CMK (cell line): ENCODE data around the gene HSPH1.
"Not testable (repeated sequence)": the region's sequence is repeated elsewhere in the genome, so short reads cannot be mapped to it uniquely, and the experiment has no call there.

ENCODE experiments used
- DNase-seq: peaks from one replicate; pipeline ENCODE4 v3.0.0-alpha.2; 2010; ENCODE audit warnings: low read depth

HSPH1 gene

DNA sequence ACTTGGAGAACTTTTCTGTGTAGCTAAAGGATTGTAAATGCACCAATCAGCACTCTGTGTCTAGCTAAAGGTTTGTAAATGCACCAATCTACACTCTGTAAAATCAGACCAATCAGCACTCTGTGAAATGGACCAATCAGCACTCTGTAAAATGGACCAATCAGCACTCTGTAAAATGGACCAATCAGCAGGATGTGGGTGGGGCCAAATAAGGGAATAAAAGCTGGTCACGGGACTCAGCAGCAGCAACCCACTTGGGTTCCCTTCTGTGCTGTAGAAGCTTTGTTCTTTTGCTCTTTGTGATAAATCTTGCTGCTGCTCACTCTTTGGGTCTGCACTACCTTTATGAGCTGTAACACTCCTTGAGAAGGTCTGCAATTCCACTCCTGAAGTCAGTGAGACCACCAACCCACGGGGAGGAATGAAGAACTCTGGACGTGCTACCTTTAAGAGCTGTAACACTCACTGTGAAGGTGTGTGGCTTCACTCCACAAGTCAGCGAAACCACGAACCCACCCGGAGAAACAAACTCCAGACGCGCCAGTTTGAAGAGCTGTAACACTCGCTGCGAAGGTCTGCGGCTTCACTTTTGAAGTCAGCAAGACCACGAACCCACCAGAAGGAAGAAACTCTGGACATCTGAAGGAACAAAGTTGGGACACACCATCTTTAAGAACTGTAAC, 16.2 kb upstream of the HSPH1 start:
- DNase-seq, result not testable (repeated sequence)

DNA sequence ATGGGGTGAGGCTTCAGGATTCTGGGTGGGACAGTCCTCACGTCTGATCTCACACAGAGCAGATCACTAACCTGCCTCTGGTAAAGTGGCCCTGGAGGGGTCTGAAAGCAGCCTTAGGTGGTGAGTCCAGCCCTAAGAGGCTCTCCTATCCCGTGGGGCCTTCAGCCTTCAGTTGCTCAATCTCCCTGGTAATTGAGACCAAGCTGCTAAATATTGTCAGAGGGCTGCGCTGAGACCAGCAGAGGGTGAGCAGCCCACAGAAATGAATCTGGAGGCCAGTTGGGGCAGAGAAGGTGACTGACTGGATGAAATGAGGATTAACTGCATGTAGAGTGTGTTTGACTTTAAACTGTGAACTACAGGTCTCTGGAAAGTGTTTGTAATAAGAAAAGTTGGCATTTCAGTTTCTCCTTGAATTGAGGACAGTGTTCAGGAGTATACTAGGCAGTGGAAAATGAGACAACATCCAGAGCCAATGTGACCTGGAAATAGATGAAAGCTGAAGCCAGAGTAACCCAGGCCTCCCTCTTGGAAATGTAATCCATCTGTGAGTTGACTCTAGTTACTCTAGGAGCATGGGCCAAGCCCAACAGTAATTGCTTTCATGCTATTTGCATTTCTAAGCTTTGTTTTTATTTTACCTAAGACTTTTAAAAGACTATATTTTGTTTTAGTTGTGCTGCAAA, 14.3 kb upstream of the HSPH1 start:
- no peak for DNase-seq

DNA sequence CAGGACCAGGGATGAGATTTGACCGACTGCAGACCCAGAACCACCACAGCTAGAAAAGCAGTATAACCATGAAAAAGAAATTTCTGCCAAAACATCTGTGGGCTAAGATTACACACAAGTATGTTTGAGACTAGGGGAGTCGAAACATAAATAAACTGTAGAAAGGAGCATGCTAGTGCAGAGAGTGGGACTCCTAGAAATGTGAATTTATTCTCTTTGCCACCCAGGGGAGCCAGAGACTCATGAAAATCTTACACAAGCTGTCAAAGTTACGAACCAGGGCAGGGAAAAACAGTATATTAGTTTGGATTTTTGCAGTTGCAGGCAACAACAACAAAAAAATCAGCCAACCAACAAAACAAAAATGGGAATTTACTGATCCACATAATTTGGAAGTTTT, 12.3 kb upstream of the HSPH1 start:
- no peak for DNase-seq

DNA sequence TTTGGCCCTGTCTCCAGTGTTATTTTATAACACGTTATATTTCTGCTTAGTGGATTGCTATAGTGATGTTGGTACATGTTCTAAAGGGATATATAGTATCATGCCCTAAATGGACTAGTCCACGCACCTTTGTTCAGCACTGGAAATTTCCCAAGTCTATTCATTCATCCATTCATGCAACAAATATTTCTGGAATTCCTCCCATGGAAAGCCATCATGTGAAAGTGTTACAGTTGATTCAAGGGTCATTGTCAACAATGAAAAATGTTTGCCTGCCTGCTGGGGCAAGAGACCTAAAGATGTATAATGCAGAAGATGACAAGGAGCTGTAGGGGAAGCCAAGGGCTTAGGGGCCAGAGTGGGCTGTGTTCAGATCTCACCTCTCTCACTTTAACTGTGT, 10.8 kb upstream of the HSPH1 start:
- no peak for DNase-seq

DNA sequence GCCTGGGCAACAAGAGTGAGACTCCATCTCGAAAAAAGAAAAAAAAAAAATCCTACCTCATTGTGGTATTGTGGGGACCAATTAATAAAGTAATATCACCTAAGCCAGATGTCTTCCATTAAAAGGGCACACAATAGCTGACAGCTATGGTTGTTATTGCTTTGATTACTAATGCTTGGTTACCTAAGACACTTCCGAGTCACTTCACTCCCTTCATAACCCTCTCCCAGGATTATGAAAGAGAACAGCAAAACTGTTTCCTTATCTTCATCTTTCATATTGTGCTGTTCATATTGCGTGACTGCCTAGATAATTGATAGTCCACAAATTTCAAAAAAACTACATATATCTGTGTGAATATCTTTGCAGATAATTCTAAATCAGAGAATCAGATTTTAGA, 10.3 kb upstream of the HSPH1 start:
- no peak for DNase-seq

DNA sequence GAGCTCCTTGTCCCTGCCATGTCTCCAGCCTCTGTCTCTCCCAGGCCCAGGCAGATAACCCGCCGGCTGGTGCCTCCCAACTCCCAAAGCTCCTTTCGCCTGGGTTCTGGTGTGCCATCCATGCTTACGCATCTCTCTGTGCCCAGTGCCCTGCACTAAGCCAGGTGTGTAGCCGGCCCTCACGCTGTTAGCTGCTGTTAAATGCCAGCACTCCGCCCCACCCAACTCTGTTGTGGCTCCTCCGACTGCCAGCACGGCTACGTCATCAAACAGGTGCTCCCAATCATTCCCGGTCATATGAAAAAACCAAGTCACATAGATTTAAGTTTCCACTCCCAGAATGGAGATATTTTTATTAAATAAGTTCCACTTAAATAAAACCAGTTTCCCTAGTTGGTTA, 7.0 kb upstream of the HSPH1 start:
- DNase-seq, result no peak

DNA sequence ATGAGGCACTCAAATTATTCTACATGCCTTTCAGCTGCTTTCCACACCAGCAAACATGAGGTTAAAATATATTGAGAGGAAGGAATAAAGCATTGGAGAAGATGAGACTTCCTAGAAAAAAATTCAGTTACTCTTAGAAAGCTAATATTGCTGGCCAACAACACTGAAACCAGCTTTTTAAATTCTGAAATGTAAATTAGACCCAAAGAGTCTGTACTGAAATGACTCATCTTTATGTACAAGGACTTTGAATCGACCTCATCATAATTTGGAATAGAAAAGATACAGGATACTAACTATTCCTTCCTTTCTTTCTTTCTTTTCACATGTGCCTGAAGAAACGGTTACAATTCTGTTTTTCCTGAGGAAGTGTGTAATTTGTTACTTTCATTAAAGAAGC, 6.5 kb upstream of the HSPH1 start:
- DNase-seq, result no peak

DNA sequence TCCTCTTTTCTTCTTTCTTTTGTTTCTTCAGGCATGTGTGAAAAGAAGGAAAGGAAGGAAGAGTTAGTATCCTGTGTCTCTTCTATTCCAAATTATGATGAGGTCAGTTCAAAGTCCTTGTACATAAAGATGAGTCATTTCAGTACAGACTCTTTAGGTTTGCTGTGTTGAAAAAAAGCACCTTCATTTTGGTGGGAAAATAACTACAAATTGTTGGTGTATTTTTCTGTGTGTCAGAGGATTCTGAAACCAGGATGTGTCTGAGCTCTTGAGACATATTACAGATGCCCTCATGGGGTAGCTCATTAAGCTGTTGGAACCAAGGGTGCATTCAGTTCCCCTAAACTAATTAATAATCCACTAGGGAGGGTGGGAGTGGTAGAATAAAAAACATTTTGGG, 5.8 kb upstream of the HSPH1 start:
- no peak for DNase-seq

DNA sequence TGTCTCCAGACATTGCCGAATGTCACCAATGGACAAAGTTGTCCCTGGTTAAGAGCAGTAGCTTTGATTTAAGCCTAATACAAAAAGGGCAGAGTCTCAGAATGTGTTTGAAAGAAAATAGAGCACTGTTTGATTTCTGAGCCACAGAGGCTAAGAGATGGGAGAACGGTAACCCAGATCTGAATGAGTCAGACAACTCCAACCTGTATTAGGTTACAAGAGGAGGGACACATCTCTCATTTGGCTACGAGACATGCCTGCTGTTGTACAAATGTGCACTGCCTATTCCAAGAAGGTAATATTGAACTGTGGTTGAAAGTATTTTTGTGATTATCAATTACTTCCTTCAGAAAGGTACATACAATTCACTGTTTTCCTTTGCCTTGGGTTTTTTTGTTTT, 4.9 kb upstream of the HSPH1 start:
- no peak for DNase-seq

DNA sequence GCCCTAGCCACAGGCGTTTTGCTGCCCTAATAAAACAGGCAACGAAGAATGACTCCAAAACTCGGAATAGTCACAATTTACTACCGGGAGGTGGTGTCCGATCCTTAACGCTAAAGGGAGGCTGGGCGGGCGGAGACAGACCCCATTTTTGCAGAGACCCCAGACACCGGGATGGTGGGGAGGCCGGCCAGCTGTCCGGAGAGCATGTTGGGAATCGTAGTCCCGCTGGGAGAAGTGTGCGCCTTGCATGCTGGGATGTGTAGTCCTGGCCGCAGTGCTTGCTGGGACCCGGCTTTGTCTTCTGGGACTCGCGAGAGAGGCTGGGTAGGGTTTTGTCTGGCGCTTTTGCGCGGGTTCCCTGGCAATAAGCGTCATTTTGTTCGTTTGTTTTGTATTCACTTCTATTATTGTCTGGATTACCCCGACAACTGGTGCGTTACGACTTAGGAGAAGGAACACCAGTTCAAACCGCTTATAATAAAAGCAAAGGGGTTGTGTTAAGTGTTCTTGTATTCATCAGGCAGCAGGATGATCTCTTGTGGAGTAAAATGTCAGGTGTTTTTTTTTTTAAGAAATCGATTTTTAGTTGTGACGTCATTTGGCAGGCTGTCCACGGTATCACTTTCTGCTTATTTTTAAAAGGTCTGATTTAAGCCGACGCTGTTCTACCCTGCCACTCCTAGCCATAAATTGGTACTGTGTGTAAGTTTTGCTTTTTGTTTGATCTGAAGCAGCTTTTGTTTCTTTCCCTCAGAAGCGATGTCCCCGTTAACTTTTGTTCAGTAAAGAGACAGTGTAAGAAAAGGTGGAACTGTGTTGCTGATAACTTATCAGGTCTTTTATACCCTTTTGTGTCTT, 676 bp upstream of the HSPH1 start:
- peak; percentile 77 for DNase-seq

DNA sequence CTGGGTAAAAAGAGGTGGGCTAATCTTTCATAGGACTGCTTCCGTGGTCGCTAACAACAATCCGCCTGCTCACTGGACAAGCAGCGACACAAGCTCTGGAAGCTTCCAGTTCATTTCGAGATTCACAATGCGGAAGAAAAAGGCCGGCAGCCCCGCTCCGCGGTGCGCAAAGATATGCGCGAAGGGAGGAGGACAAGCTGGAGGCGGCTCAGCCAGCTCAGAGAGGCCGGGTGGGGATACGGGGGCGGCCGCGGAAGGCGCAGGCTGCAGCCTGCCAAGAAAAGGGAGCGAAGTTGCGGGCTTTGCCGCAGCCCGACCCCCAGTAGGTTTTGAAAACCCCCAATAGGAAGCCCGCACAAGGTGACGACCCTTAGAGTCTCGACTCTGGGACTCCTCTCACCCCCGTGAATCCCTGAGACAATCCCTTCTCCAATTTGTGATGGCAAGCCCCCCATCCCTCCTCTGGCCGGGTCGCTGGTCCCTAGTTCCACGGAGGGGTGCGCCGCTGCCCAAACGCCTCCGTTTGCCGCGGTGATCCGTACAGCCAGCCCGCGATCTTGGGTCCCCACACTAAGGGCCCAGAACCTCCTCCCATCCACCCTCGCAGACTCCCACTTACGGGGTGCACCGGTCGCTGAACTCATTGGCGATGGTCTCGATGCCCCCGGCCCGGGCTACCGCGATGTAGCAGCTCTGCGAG, 697 bp downstream of the HSPH1 start:
- DNase-seq, result no peak

DNA sequence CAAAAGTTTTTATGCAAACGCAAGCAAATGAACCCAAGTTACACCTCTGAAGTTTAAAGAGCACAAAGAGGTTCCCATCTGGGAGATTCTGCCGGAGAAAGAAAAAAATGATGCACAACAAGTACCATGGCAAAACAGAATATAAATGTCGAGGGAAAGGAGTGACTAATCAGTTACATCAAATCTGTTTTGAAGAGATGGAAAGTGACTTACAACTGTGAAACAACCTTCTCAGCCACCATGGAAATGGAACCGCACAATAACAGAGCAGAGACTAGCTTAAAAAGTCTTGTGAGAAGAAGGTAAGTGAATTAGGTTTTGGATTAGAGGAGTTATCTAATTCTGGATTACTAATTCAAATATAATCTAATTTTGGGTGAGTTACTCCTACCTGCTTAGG, 2.4 kb downstream of the HSPH1 start:
- DNase-seq, result no peak

DNA sequence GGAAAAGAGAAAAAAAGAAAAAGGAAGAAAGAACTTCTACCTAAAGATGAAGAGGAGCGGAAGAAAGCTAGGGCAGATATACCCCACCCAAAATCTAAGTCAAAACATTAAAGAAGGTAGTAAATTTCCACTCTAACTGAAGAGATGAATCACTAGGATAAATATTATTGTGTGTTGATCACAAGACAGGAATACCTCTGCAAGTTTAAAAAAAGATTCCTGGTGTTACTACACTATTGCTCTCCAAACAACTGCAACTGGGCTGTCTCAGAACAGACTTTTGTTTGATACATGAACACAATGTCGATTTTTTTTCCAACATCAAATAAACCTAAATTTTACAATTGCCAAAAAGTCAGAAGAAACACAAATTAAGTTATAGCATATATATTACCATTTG, 6.8 kb downstream of the HSPH1 start:
- DNase-seq, result no peak

DNA sequence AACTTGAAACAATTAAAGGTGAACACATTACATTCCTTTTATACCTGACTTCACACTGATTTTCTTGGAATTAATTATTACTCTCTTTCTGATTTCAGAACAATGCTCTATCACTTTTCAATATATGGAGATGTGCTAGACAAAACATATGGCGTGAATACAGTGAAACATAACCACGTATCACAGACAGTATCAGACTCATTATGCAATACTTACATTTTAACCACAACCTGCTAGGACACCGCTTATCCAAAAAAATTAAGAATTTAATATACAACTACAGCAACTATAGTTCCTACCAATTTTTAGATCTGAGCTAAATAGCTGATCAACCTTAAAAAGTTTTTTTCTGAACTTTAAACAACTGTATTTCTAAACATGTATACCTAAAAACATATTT, 9.9 kb downstream of the HSPH1 start:
- DNase-seq, result no peak

DNA sequence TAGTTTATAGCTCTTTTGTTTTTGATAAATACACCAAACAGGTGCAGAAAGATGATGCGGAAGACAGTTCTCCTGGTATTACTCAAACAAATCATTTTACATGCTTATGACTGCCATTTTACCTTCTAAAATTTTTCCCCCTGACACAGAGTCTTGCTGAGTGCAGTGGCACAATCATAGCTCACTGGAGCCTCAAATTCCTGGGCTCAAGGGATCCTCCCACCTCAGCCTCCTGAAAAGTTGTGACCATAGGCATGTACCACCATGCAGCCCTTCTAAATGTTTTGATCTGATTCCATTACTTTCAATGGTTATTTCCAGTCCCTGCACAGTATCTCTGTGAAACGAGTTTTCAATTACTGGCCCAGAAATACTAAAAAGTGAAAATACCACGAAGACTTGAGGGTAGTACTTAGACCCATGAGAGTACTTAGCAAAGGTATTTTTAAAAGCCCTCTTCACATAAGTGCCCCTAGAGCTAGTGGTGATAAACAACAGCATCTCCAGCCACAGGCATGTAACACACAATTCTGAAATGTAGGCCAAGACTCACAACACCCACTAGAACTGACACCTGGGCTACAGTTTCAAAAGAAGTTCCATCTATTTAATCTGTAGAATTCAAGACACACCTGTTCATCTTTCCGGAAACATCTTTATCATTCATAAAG, 11.3 kb downstream of the HSPH1 start:
- DNase-seq, result no peak

DNA sequence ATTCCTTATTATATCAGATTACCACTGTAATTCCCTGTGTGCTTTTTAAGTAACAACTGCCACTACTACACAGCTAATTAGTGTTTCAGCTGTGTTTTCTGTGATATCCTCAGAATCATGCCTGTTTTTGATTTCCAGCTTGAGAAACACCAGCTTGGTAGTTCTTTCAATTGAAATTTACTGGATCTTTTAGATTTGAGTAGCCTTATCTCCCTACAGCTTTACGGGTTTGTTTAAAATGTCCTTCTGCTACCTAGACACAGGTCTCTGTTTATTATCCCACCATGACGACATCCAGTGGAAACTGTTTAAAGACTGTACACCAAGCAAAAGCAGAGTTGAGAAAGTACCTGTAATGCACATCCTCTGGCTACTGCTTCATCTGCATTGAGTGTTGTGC, 12.1 kb downstream of the HSPH1 start:
- DNase-seq, result no peak

DNA sequence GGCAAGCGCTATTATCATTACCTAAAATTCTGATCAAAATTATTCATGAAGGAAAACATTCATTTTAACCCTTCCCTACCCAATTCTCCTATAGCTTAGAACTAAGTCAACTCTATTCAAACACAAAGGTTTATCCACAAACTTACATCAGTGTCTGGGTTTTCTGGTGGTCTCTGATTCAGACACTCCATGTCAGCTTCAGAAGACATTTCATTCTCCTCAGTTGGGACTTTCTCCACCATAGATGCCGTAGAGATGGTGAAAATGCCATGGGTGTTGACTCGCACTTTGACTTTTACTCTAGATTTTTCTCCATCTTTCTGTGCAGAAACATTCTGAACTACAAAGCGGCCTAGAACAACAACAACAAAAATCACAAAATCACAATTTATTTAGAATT, 16.3 kb downstream of the HSPH1 start:
- no peak for DNase-seq

DNA sequence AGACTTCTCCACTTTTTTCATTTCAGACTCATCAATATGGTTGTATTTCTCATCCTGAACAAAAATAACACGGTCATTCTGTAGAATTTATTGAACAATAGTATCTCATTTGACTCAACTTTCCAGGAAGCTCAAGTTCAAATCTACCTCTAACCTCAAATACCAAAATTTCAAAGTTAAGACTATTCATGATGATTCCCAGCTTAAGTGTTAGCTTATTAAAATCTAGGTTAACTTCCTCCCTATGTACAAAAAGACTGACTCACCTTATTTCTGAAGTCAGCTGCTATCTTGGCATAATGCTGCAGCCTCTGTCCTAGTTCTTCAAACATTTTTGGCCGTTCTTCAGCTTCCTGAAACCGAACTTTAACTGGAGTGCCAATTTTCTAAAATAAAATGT, 23.2 kb downstream of the HSPH1 start:
- no peak for DNase-seq

DNA sequence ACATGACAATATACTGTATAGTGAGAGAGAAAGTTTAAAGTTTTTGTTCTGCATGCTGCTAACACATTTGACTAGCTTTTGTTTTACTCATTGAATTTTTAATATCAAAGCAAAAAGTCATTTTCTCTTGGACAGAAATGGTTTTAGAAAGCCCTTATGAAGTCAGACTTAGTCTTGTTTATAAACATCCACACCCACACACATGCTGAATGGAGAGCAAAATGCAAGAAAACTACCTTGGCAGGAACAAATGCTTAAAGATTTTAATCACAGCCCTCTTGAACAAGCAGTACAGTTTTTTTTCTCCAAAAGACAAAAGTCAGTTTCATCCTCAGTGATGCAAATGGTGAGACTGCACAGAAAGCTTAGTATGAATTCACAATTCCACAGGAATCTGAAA, 25.0 kb downstream of the HSPH1 start:
- no peak for DNase-seq

DNA sequence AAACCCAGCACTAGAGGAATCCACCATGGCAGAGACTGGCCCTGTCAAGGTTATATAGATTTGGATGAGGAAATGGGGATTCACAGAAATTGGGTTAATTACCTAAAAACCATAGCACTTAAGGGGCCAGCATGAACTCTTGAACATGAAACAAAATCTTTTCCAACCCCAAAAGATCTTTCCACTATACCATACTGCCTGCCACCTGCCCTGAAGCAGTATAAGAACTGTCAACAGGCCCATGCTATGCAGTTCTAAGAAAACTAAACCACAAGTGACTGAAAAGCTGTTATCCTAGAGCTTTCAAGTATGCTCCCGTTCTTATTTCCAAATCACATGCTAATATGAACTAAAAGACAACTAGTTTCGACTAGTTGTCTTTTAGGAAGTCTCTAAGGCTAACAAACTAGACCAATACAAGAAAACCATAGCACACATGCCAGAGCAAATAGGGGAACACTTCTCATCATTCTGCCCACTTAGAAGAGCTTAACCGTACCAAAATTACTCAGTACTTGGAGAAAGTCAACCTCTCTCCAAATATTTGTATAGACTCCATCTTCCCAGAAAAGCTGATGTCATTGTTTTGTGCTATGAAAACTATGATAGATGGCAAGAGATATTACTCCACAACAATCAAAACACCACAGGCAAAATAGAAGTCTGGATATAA, 27.5 kb downstream of the HSPH1 start:
- DNase-seq, result no peak

DNA sequence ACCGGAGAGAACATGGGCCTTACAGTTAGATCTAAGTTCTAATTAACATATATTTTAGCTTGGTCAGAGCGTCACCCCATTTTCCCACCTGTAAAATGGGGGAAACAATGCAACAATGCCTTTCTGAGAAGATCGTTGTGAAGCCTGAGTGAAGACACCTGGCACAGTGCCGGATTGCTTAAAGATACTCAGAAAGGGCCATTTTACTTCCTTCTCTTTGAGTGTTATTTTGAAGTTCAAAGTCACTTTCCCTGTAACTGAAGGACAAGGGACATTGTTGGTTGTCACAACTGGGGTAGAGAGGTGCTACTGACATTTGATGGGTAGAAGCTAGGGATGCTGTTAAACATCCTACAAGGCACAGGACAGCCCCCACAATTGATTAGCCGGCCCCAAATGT, 28.1 kb downstream of the HSPH1 start:
- DNase-seq, result no peak
